WI38 (cell line): ENCODE results near the gene WDR87.

ENCODE experiments used
- H3K4me3 ChIP-seq: 2 replicates; pipeline ENCODE4 v1.5.1; 2011; ENCODE audit warnings: low read depth, mild to moderate bottlenecking, control low read depth, low read length
- TF ChIP-seq, protein P1 (sequence below): IDR thresholded peaks from 2 replicates; pipeline ENCODE4 v1.5.1; 2012; ENCODE audit warnings: low read depth, mild to moderate bottlenecking, control low read depth, low read length

Gene WDR87

GRCh38 chr19:37902668-37903067 is 3.7 kb downstream of the WDR87 start:
- no peak overlapping the region for H3K4me3 ChIP-seq
- TF ChIP-seq, protein P1, sequence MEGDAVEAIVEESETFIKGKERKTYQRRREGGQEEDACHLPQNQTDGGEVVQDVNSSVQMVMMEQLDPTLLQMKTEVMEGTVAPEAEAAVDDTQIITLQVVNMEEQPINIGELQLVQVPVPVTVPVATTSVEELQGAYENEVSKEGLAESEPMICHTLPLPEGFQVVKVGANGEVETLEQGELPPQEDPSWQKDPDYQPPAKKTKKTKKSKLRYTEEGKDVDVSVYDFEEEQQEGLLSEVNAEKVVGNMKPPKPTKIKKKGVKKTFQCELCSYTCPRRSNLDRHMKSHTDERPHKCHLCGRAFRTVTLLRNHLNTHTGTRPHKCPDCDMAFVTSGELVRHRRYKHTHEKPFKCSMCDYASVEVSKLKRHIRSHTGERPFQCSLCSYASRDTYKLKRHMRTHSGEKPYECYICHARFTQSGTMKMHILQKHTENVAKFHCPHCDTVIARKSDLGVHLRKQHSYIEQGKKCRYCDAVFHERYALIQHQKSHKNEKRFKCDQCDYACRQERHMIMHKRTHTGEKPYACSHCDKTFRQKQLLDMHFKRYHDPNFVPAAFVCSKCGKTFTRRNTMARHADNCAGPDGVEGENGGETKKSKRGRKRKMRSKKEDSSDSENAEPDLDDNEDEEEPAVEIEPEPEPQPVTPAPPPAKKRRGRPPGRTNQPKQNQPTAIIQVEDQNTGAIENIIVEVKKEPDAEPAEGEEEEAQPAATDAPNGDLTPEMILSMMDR = peak; percentile 74

- no peak overlapping the region for H3K4me3 ChIP-seq
- TF ChIP-seq, protein P1 = no peak
Observed at GRCh38 chr19:37899966-37900365, 6.4 kb downstream of the WDR87 start.

GRCh38 chr19:37899453-37899852 is 6.9 kb downstream of the WDR87 start:
- no peak overlapping the region for H3K4me3 ChIP-seq
- TF ChIP-seq, protein P1 = no peak

GRCh38 chr19:37896180-37896579 is 10.2 kb downstream of the WDR87 start:
- TF ChIP-seq, protein P1 = no peak
- no peak overlapping the region for H3K4me3 ChIP-seq

- TF ChIP-seq, protein P1 = no peak
Observed at GRCh38 chr19:37893845-37894575, 12.4 kb downstream of the WDR87 start.

GRCh38 chr19:37886571-37886970 is 19.8 kb downstream of the WDR87 start:
- TF ChIP-seq, protein P1 = no peak
- H3K4me3 ChIP-seq = no peak overlapping the region

More at GRCh38 chr19:37893845-37894575, 12.4 kb downstream of the WDR87 start:
- no peak overlapping the region for H3K4me3 ChIP-seq

DNA sequence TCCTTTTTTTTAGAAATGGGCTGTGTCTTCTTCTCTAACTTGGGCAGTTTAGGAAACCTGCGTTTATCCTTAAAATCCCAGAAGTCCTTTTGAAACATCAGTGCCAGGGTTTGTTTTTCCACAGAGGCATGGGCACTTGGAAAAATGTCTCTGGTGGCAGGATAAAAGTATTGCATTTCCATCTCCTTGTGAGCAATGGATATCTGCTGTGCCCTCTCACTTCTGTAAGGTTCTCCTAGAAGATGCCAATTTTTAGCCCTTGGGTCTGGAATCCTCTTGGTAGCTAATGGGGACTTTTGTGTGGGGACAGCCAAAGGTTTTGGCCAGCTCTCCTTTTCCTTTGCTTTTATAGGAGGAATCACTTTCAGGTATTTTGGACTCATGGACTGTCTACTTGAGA is 21.0 kb downstream of the WDR87 start:
- H3K4me3 ChIP-seq = no peak overlapping the region
- TF ChIP-seq, protein P1 = no peak
